A549 (cell line): ENCODE data around the gene LARGE1.

ENCODE experiments used
- BHLHE40 ChIP-seq: IDR thresholded peaks from 2 replicates; pipeline ENCODE4 v1.6.1; 2012; ENCODE audit warnings: low read depth, low read length, inconsistent platforms
- EHMT2 ChIP-seq: fragments of 200-600 bp; sonication (generic); IDR thresholded peaks from 2 replicates; pipeline ENCODE4 v1.6.1; 2016; ENCODE audit warnings: antibody characterized with exemption, low read depth, mild to moderate bottlenecking, moderate library complexity
- EP300 ChIP-seq, 2 experiments: fragments of >200 bp; sonication (Bioruptor Twin); formaldehyde crosslinking; IDR thresholded peaks; 2 replicates in 1 of 2; 3 replicates in 1 of 2; pipeline ENCODE4 v1.6.1; 2016 to 2017
- ESRRA ChIP-seq: fragments of 150-350 bp; IDR thresholded peaks from 2 replicates; pipeline ENCODE4 v1.6.1; 2014; ENCODE audit warnings: mild to moderate bottlenecking, low read length, borderline replicate concordance
- FOSB ChIP-seq: fragments of 250-450 bp; sonication (Bioruptor Pico); IDR thresholded peaks from 2 replicates; pipeline ENCODE4 v1.5.0; 2020; ENCODE audit warnings: mild to moderate bottlenecking, moderate library complexity
- HDAC2 ChIP-seq: fragments of 200-600 bp; sonication (generic); IDR thresholded peaks from 2 replicates; pipeline ENCODE4 v1.6.1; 2016
- MAFK ChIP-seq: fragments of 450-650 bp; IDR thresholded peaks from 2 replicates; pipeline ENCODE4 v1.6.1; 2014; ENCODE audit not compliant: partially characterized antibody
- POLR2A ChIP-seq: IDR thresholded peaks from 2 replicates; pipeline ENCODE4 v1.6.1; 2012; ENCODE audit warnings: mild to moderate bottlenecking, low read length
- RFX5 ChIP-seq: fragments of 450-650 bp; IDR thresholded peaks from 2 replicates; pipeline ENCODE4 v1.7.1; 2014; ENCODE audit warnings: antibody characterized with exemption, mild to moderate bottlenecking, moderate library complexity
- TF ChIP-seq, protein P1 (sequence below): fragments of >200 bp; sonication (Bioruptor Twin); formaldehyde crosslinking; IDR thresholded peaks from 3 replicates; pipeline ENCODE4 v1.5.1; 2016
- TF ChIP-seq, protein P2 (sequence below): IDR thresholded peaks from 2 replicates; pipeline ENCODE4 v1.6.1; 2012; ENCODE audit warnings: low read depth, borderline replicate concordance
- TF ChIP-seq, protein P3 (sequence below): fragments of 200-600 bp; sonication (generic); IDR thresholded peaks from 2 replicates; pipeline ENCODE4 v1.6.1; 2016; ENCODE audit warnings: antibody characterized with exemption, mild to moderate bottlenecking, moderate library complexity
- TF ChIP-seq, protein P4 (sequence below): IDR thresholded peaks from 2 replicates; pipeline ENCODE4 v1.6.1; 2012

DNA sequence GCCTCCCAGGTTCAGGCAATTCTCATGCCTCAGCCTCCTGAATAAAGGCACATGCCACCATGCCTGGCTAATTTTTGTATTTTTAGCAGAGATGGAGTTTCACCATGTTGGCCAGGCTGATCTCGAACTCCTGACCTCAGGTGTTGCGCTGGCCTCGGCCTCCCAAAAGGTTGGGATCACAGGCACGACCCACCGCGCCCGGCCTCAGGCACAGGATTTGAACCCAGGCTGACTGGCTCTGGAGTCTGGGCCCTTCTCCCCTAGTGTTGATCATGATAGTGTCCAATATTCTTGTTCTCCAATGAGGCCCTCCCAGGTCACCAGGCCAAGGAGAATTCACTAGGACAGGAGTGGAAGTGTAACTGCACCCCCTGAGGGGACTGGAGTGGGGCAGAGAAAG is 401.9 kb downstream of the LARGE1 start:
- TF ChIP-seq MAFK (no peak), HDAC2 (no peak), ESRRA (no peak), POLR2A (no peak), EHMT2 (no peak), RFX5 (no peak), BHLHE40 (no peak), EP300 (IDR thresholded peaks at IDR 0.05) (no peak), FOSB (CRISPR knock-in tag) (no peak)
- TF ChIP-seq, protein P1, sequence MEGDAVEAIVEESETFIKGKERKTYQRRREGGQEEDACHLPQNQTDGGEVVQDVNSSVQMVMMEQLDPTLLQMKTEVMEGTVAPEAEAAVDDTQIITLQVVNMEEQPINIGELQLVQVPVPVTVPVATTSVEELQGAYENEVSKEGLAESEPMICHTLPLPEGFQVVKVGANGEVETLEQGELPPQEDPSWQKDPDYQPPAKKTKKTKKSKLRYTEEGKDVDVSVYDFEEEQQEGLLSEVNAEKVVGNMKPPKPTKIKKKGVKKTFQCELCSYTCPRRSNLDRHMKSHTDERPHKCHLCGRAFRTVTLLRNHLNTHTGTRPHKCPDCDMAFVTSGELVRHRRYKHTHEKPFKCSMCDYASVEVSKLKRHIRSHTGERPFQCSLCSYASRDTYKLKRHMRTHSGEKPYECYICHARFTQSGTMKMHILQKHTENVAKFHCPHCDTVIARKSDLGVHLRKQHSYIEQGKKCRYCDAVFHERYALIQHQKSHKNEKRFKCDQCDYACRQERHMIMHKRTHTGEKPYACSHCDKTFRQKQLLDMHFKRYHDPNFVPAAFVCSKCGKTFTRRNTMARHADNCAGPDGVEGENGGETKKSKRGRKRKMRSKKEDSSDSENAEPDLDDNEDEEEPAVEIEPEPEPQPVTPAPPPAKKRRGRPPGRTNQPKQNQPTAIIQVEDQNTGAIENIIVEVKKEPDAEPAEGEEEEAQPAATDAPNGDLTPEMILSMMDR, result no peak
- TF ChIP-seq, protein P2, sequence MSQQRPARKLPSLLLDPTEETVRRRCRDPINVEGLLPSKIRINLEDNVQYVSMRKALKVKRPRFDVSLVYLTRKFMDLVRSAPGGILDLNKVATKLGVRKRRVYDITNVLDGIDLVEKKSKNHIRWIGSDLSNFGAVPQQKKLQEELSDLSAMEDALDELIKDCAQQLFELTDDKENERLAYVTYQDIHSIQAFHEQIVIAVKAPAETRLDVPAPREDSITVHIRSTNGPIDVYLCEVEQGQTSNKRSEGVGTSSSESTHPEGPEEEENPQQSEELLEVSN, result no peak
- TF ChIP-seq, protein P3, sequence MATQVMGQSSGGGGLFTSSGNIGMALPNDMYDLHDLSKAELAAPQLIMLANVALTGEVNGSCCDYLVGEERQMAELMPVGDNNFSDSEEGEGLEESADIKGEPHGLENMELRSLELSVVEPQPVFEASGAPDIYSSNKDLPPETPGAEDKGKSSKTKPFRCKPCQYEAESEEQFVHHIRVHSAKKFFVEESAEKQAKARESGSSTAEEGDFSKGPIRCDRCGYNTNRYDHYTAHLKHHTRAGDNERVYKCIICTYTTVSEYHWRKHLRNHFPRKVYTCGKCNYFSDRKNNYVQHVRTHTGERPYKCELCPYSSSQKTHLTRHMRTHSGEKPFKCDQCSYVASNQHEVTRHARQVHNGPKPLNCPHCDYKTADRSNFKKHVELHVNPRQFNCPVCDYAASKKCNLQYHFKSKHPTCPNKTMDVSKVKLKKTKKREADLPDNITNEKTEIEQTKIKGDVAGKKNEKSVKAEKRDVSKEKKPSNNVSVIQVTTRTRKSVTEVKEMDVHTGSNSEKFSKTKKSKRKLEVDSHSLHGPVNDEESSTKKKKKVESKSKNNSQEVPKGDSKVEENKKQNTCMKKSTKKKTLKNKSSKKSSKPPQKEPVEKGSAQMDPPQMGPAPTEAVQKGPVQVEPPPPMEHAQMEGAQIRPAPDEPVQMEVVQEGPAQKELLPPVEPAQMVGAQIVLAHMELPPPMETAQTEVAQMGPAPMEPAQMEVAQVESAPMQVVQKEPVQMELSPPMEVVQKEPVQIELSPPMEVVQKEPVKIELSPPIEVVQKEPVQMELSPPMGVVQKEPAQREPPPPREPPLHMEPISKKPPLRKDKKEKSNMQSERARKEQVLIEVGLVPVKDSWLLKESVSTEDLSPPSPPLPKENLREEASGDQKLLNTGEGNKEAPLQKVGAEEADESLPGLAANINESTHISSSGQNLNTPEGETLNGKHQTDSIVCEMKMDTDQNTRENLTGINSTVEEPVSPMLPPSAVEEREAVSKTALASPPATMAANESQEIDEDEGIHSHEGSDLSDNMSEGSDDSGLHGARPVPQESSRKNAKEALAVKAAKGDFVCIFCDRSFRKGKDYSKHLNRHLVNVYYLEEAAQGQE, result no peak
- TF ChIP-seq, protein P4, sequence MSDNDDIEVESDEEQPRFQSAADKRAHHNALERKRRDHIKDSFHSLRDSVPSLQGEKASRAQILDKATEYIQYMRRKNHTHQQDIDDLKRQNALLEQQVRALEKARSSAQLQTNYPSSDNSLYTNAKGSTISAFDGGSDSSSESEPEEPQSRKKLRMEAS, result no peak
